Keratinocyte (primary cell): ENCODE data around the gene RGS3. TPM values are rescaled to one million over a fixed set of nuclear protein-coding genes. Genes with fewer than 3 reads are reported as not detected.

Experiments used
- DNase-seq: peaks from one replicate; pipeline ENCODE4 v3.0.0-alpha.2; 2011; ENCODE audit warnings: low read depth, missing footprints, low spot score
- FAIRE-seq: peaks from 2 replicates; lab custom pipeline; 2011; peaks lifted over from hg19 to GRCh38; lab: Jason Lieb, UNC
- H2AFZ ChIP-seq: 2 replicates; pipeline ENCODE4 v1.6.0; 2012; ENCODE audit warnings: low read length, control low read depth, inconsistent platforms; ENCODE audit not compliant: control insufficient read depth
- H3K27ac ChIP-seq: 2 replicates; pipeline ENCODE4 v1.5.1; 2011; ENCODE audit warnings: low read length; ENCODE audit not compliant: control insufficient read depth, insufficient read depth
- H3K27me3 ChIP-seq: 3 replicates; pipeline ENCODE4 v1.6.0; 2011; ENCODE audit warnings: low read length; ENCODE audit not compliant: control insufficient read depth, insufficient read depth; ENCODE audit errors: extremely low read depth
- H3K36me3 ChIP-seq, 2 experiments: 2 replicates in 1 of 2; 3 replicates in 1 of 2; pipeline ENCODE4 v1.5.1; 2011; ENCODE audit warnings: low read length in 2 of 2, mild to moderate bottlenecking in 1 of 2; ENCODE audit not compliant: control insufficient read depth in 2 of 2, insufficient read depth in 2 of 2; ENCODE audit errors: extremely low read depth in 1 of 2
- H3K4me1 ChIP-seq: 3 replicates; pipeline ENCODE4 v1.5.1; 2011; ENCODE audit warnings: low read length; ENCODE audit not compliant: control insufficient read depth, insufficient read depth; ENCODE audit errors: extremely low read depth
- H3K4me2 ChIP-seq: 3 replicates; pipeline ENCODE4 v1.6.0; 2011; ENCODE audit warnings: low read depth, low read length; ENCODE audit not compliant: control insufficient read depth, insufficient read depth; ENCODE audit errors: extremely low read depth
- H3K4me3 ChIP-seq, 3 experiments: fragments of 200-600 bp in 1 of 3; sonication (generic) in 1 of 3; 2 replicates in 2 of 3; 3 replicates in 1 of 3; pipeline ENCODE4 v1.5.1; 2011 to 2016; ENCODE audit warnings: low read length in 3 of 3, mild to moderate bottlenecking in 3 of 3, control low read depth in 2 of 3, inconsistent platforms in 1 of 3, low read depth in 1 of 3, mixed read lengths in 1 of 3, mixed run types in 1 of 3, moderate library complexity in 1 of 3; ENCODE audit not compliant: control insufficient read depth in 2 of 3, insufficient read depth in 2 of 3; ENCODE audit errors: extremely low read depth in 1 of 3
- H3K79me2 ChIP-seq: 2 replicates; pipeline ENCODE4 v1.6.0; 2012; ENCODE audit warnings: low read length; ENCODE audit not compliant: control insufficient read depth, insufficient read depth
- H3K9ac ChIP-seq: 3 replicates; pipeline ENCODE4 v1.6.0; 2011; ENCODE audit warnings: low read length; ENCODE audit not compliant: control insufficient read depth, insufficient read depth; ENCODE audit errors: extremely low read depth
- H3K9me1 ChIP-seq: 3 replicates; pipeline ENCODE4 v1.6.0; 2011; ENCODE audit warnings: low read length; ENCODE audit not compliant: control insufficient read depth, insufficient read depth; ENCODE audit errors: extremely low read depth
- H3K9me3 ChIP-seq: 2 replicates; pipeline ENCODE4 v1.5.1; 2012; ENCODE audit warnings: low read depth, low read length; ENCODE audit not compliant: control insufficient read depth
- H4K20me1 ChIP-seq: 3 replicates; pipeline ENCODE4 v1.6.0; 2011; ENCODE audit warnings: low read length; ENCODE audit not compliant: control insufficient read depth, insufficient read depth; ENCODE audit errors: extremely low read depth
- EZH2 ChIP-seq: IDR thresholded peaks from one replicate; pipeline ENCODE4 v1.6.1; 2012; ENCODE audit warnings: inconsistent platforms, mild to moderate bottlenecking, low read length, moderate library complexity
- dilution Hi-C: fragments of 300-500 bp; cut with MboI; formaldehyde crosslinking; loops from one replicate; pipeline ENCODE4 v1.7.0; 2020; ENCODE audit warnings: low sequenced_read_pairs; ENCODE audit not compliant: extremely low pct_ligation_motif_present
- polyA plus RNA-seq, 5 experiments: library from polyadenylated mRNA; depleted of rRNA in 3 of 5; stranded (reverse) in 3 of 5; stranded (forward) in 1 of 5; unstranded in 1 of 5; fragments of >200 nt; gene quantifications; 1 replicate in 1 of 5; 2 replicates in 3 of 5; 3 replicates in 1 of 5; pipeline versions ENCODE4 v1.2.1 to v1.2.3, GENCODE V29; 2011 to 2012; ENCODE audit warnings: missing spikeins in 2 of 5, low read depth in 1 of 5, low replicate concordance in 1 of 5
- TF ChIP-seq, protein P1 (sequence below), 3 experiments: IDR thresholded peaks in 1 of 3; conservative IDR thresholded peaks in 1 of 3; optimal IDR thresholded peaks in 1 of 3; 2 replicates in 2 of 3; 3 replicates in 1 of 3; pipeline versions ENCODE3 to v1.5.1; 2011; ENCODE audit warnings: low read length in 3 of 3, mild to moderate bottlenecking in 3 of 3, moderate library complexity in 2 of 3, control low read depth in 1 of 3, inconsistent platforms in 1 of 3; ENCODE audit not compliant: insufficient read depth in 2 of 3; ENCODE audit errors: extremely low read depth in 1 of 3

RGS3 gene
- polyA plus RNA-seq, 1 donor (not counting 4 experiments of a cell fraction or from before 2014, with no cell fraction given): 19.6 TPM

DNA sequence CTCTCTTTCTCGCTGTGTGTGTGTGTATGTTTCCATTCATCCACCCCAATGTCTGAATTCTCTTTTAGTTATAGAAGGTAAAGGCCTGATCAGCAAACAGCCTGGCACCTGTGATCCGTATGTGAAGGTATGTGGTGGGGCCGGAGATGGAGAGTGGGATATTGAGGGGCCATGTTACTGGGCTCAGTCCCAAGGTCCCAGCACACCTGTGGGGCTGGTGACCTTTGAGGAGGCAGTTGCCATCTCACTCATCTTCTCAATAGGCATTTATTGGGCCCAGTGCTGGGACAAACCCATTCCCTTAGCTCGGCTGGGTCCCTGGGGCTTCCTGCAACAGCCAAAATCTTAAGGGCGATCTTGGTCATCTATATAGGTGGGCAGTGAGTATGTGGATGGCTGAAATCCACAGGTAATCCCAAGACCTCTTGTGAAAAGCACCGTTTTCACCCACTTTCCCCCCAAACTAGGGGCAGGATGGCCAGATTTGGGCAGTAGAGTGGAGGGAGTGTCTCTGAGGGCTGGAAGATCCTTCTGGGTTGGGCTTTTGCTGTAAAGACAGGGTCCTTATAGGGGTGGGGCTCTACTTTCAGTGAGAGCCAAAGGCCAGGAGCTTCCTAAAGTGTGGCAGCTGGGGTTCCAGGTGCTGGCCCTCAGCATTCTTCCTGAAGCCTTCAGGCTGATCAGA is 19.6 kb downstream of the RGS3 start:
- H3K4me3 ChIP-seq: no peak overlapping the region
- dilution Hi-C loops: no loop called here
- H3K4me2 ChIP-seq: no peak overlapping the region
- H3K27ac ChIP-seq: no peak overlapping the region
- H4K20me1 ChIP-seq: no peaks in the 10 kb centered on the region
- H3K9ac ChIP-seq: no peak overlapping the region
- no peak for FAIRE-seq
- TF ChIP-seq, protein P1, sequence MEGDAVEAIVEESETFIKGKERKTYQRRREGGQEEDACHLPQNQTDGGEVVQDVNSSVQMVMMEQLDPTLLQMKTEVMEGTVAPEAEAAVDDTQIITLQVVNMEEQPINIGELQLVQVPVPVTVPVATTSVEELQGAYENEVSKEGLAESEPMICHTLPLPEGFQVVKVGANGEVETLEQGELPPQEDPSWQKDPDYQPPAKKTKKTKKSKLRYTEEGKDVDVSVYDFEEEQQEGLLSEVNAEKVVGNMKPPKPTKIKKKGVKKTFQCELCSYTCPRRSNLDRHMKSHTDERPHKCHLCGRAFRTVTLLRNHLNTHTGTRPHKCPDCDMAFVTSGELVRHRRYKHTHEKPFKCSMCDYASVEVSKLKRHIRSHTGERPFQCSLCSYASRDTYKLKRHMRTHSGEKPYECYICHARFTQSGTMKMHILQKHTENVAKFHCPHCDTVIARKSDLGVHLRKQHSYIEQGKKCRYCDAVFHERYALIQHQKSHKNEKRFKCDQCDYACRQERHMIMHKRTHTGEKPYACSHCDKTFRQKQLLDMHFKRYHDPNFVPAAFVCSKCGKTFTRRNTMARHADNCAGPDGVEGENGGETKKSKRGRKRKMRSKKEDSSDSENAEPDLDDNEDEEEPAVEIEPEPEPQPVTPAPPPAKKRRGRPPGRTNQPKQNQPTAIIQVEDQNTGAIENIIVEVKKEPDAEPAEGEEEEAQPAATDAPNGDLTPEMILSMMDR (optimal IDR thresholded peaks at IDR 0.05 in 1 of 3, IDR thresholded peaks at IDR 0.05 in 1 of 3, conservative IDR thresholded peaks at IDR 0.05 in 1 of 3; ENCODE audit: extremely low read depth in 1 of 3, insufficient read depth in 2 of 3, low read length in 3 of 3): no peak
- no peak for TF ChIP-seq EZH2
- no peaks in the 10 kb centered on the region for H3K4me1 ChIP-seq
- no peaks in the 10 kb centered on the region for H3K9me1 ChIP-seq
- H3K36me3 ChIP-seq: no peaks in the 10 kb centered on the region
- H2AFZ ChIP-seq: no peak overlapping the region
- no peaks in the 10 kb centered on the region for H3K27me3 ChIP-seq
- H3K9me3 ChIP-seq: no peaks in the 10 kb centered on the region
- DNase-seq: no peak
- H3K79me2 ChIP-seq: no peaks in the 10 kb centered on the region

DNA sequence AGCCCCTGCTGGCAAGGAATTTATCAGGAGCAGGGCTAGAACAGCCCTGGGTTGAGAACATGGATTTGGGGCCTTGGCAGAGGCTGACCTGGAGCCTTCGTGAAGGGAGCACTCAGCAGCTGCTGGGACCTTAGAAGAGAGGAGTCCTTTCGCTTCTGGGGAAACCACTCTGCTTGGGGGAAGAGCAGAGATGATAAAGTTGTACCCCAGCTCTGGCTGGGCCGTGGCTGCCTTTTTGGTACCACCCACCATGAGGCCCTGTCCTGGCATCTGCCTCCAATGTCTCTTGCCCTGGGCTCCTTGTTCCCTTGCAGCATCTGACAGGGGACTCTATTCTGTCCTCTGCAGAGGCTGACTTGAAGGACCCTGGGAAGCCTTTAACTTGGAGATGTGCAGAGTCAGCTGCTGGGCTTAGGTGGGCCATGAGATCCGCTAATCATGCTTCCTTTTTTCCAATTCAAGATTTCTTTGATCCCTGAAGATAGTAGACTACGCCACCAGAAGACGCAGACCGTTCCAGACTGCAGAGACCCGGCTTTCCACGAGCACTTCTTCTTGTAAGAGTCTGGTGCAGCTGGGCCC is 20.2 kb downstream of the RGS3 start:
- DNase-seq: no peak
- no peaks in the 10 kb centered on the region for H3K79me2 ChIP-seq
- dilution Hi-C loops: no loop called here
- no peak for TF ChIP-seq EZH2
- TF ChIP-seq, protein P1 (optimal IDR thresholded peaks at IDR 0.05 in 1 of 3, IDR thresholded peaks at IDR 0.05 in 1 of 3, conservative IDR thresholded peaks at IDR 0.05 in 1 of 3; ENCODE audit: extremely low read depth in 1 of 3, insufficient read depth in 2 of 3, low read length in 3 of 3): no peak
- H3K9me1 ChIP-seq: no peaks in the 10 kb centered on the region
- no peaks in the 10 kb centered on the region for H4K20me1 ChIP-seq
- no peak for FAIRE-seq
- H3K27me3 ChIP-seq: no peaks in the 10 kb centered on the region
- H3K4me2 ChIP-seq: no peak overlapping the region
- no peaks in the 10 kb centered on the region for H3K4me1 ChIP-seq
- H3K4me3 ChIP-seq: no peak overlapping the region
- no peak overlapping the region for H3K27ac ChIP-seq
- no peaks in the 10 kb centered on the region for H3K36me3 ChIP-seq
- H2AFZ ChIP-seq: no peak overlapping the region
- no peaks in the 10 kb centered on the region for H3K9me3 ChIP-seq
- no peak overlapping the region for H3K9ac ChIP-seq
